Urinary bladder (tissue), 4 donors: Measurements from ENCODE around the gene MAPK10. TPM values are rescaled to one million over a fixed set of nuclear protein-coding genes. Genes with fewer than 3 reads are reported as not detected.
A peak's percentile ranks its signal among the peaks of the same experiment; 100 is the strongest.
"Not testable (repeated sequence)": the region's sequence is repeated elsewhere in the genome, so short reads cannot be mapped to it uniquely, and the experiment has no call there.

ENCODE experiments used
- DNase-seq: peaks from one replicate; pipeline ENCODE4 v3.0.0-alpha.2; 2015; ENCODE audit errors: extremely low spot score
- H3K27ac ChIP-seq: one replicate; pipeline ENCODE4 v1.5.1; 2013; ENCODE audit warnings: low read depth, mild to moderate bottlenecking, moderate library complexity
- H3K36me3 ChIP-seq: one replicate; pipeline ENCODE4 v1.6.1; 2013; ENCODE audit warnings: mild to moderate bottlenecking, moderate library complexity; ENCODE audit not compliant: insufficient read depth
- H3K4me1 ChIP-seq: one replicate; pipeline ENCODE4 v1.6.1; 2013; ENCODE audit warnings: mild to moderate bottlenecking, moderate library complexity; ENCODE audit not compliant: insufficient read depth
- H3K4me3 ChIP-seq: one replicate; pipeline ENCODE4 v1.5.1; 2013; ENCODE audit warnings: low read depth, low read length
- WGBS: extraction: QIAGEN DNeasy Blood & Tissue Kit; methylation state at CpG from one replicate; pipeline ENCODE4 v1.1.7; 2013; 5-methylcytosine and 5-hydroxymethylcytosine counted together
- polyA plus RNA-seq: library from polyadenylated mRNA; stranded (reverse); fragments of 200-250 nt; gene quantifications from one replicate; pipeline ENCODE4 v1.2.3, GENCODE V29; 2013
- total RNA-seq: library from RNA; depleted of rRNA; stranded (reverse); fragments of >200 nt; gene quantifications from one replicate; pipeline ENCODE4 v1.2.3, GENCODE V29; 2014
- donor health status: healthy with polysubstance abuse.
- donor health status: healthy.

The MAPK10 gene
- total and polyA plus RNA-seq, 2 donors, result 15.5 to 247 TPM

DNA sequence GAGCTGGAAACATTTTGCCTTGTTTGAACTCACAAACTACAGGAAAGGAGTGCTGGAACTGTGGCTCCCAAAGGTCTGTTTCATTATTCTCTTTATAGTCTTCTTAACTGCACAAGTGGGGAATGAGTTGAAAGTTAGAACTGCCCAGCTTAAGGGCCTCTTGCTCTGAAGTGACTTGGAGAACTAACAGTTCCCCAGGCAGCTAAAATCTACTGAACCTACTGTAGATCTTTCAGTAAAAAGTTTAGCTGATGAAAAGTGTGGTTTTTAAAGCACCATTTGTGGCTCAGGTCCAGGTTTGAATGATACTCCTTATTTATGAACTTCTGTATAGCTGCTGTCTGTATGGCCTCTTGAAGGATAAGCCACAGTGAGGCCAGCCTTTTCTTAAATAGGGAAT is 353.8 kb downstream of the MAPK10 start:
- no peak for DNase-seq
- Histone ChIP-seq H3K36me3 (no peaks in the 10 kb centered on the region), H3K4me3 (no peak overlapping the region), H3K4me1 (no peaks in the 10 kb centered on the region), H3K27ac (no peak overlapping the region)

DNA sequence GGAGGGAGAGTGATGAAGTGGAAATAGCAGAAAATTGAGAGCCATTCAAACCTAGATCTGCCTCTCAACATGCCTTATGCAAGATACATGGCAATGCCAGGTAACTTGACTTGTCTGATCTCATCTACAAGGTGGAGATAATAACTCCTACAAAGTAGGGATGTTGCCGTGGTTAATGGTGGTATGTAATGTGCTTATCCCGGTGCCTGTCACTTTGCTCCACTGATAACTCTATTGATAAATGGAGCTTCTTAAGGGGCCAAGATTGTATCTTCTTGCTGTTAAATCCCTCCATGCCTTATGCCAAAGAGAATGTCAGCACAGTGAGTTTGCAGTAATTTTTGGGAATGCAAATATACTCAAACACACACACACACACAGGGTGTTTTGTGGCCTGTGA is 355.8 kb downstream of the MAPK10 start:
- DNase-seq, result no peak
- Histone ChIP-seq H3K36me3 (no peaks in the 10 kb centered on the region), H3K4me1 (no peaks in the 10 kb centered on the region), H3K27ac (no peak overlapping the region), H3K4me3 (no peak overlapping the region)
- 72% methylated on average over 2 of the region's 2 CpGs for WGBS

DNA sequence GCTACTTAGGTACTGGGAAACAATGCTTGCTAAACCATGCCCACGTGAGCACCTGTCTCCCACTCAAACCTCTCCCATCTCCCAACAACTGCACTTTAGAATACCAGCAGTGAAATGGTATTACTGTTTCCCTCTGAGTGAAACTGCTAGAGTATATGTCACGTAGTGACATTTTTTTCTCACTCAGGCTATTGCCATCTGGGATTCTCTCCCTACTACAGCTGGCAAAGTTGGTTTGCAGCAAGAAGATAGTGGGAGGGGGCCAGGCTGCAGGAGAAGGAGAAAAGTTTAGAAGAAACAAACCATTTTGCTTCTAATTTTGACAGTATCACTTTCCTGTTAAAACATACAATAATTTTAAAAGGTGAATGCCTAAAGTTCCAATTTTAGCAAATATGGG is 358.3 kb downstream of the MAPK10 start:
- 83% methylated on average over 2 of the region's 2 CpGs for whole genome bisulfite sequencing
- Histone ChIP-seq H3K36me3 (no peaks in the 10 kb centered on the region), H3K4me3 (no peak overlapping the region), H3K27ac (no peak overlapping the region), H3K4me1 (no peaks in the 10 kb centered on the region)
- DNase-seq, result no peak

DNA sequence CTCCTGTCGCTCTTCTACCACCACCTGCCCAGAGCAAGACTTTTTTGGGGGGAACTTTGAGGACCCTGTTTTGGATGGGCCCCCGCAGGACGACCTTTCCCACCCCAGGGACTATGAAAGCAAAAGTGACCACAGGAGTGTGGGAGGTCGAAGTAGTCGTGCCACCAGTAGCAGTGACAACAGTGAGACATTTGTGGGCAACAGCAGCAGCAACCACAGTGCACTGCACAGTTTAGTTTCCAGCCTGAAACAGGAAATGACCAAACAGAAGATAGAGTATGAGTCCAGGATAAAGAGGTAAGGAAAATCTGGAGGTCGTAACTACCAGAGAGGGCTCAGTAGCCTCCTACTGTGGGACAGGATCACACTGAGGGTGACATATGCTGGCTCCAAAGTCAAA is 364.5 kb downstream of the MAPK10 start:
- no peak overlapping the region for H3K27ac ChIP-seq
- no peak for DNase-seq
- H3K4me3 ChIP-seq, result no peak overlapping the region
- H3K36me3 ChIP-seq, result no peaks in the 10 kb centered on the region
- no peaks in the 10 kb centered on the region for H3K4me1 ChIP-seq
- WGBS, result 90% methylated on average over 6 of the region's 6 CpGs

DNA sequence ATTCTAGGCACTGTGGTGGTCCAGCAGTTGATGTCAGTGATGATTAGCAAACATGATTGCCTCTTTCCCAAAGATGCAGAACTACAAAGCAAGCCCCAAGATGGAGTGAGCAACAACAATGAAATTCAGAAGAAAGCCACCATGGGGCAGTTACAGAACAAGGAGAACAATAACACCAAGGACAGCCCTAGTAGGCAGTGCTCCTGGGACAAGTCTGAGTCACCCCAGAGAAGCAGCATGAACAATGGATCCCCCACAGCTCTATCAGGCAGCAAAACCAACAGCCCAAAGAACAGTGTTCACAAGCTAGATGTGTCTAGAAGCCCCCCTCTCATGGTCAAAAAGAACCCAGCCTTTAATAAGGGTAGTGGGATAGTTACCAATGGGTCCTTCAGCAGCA is 365.3 kb downstream of the MAPK10 start:
- Histone ChIP-seq H3K36me3 (no peaks in the 10 kb centered on the region), H3K4me3 (no peak overlapping the region), H3K4me1 (no peaks in the 10 kb centered on the region), H3K27ac (no peak overlapping the region)
- no peak for DNase-seq

DNA sequence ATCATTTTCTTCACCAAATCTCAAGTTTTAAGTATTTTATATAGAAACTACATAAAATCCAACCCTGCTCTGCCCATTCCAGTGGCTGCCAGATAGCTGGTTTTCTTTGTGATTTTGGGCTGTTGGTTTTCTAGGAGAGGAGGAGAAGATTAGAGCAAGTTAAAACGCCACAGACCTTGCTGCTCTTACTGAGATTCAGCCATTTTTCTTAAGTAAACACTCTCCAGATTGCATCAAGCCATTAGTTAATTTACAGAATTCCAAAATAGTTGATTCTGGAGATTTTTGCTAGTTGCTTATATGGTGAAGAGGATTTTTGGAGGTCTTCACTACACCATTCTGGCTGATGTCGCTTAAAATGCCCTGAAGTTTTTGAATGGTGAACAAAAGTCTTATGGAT is 366.2 kb downstream of the MAPK10 start:
- 88% methylated on average over 2 of the region's 2 CpGs for WGBS
- DNase-seq, result no peak
- Histone ChIP-seq H3K4me1 (no peaks in the 10 kb centered on the region), H3K27ac (no peak overlapping the region), H3K36me3 (no peaks in the 10 kb centered on the region), H3K4me3 (no peak overlapping the region)

DNA sequence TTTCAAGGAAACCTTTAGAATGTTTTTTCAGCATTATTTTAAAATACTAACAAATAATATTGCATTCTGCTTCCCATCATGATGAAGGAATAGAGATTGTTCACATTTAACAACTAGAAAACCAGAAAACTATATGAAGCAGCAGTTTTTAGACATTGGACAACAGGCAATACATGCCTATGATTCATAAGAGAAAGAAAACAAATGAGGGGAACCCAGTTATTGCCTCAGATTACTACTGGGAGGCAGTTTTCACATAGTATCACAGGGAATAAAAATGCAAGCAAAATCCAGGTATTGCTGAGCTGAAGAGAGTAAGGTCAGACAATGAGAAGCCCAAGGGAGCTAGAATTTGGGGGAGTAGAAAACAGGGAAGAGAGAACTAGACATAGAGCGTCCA is 373.6 kb downstream of the MAPK10 start:
- 94% methylated on average over 1 of the region's 1 CpG for WGBS

DNA sequence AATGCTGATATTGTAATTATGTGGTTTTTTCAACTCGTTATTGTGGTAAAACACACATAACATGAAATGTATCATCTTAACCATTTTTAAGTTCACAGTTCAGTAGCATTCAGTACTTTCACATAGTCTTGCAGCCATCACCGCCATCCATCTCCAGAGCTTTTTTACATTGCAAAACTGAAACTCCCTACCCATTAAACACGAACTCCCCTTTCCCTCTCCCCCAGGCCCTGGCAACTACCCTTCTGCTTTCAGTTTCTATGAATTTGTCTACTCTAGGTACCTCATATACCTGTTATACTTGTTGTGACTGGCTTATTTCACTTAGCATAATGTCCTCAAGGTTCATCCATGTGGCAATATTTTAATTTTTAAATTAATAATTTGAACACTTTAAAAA is 380.6 kb downstream of the MAPK10 start:
- DNase-seq, result no peak
- H3K4me3 ChIP-seq, result no peak overlapping the region
- no peaks in the 10 kb centered on the region for H3K4me1 ChIP-seq
- no peak overlapping the region for H3K27ac ChIP-seq
- H3K36me3 ChIP-seq, result no peaks in the 10 kb centered on the region
- 80% methylated on average over 3 of the region's 3 CpGs for WGBS

More for the DNA sequence above, 373.6 kb downstream of the MAPK10 start:
- H3K4me1 ChIP-seq, result no peaks in the 10 kb centered on the region
- no peak overlapping the region for H3K27ac ChIP-seq
- H3K36me3 ChIP-seq, result no peaks in the 10 kb centered on the region
- DNase-seq, result no peak
- H3K4me3 ChIP-seq, result no peak overlapping the region

DNA sequence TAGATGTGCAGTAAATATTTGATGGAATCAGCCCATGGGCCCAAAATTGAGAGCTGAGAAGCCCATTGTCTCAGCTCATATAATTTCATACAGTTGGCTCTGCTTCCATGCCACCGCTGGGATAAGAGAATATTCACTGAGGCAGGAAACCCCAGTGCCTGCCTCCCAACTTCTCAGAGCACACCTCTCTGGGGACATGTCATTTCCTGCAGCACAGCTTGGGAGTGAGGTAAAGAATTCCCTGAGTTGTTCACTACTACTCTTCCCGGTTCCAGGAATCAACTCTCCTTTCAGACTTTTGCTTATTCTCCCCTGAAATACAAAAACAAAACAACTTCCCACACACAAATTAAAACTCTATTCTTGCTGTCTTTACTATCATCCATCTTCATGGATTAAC is 389.3 kb downstream of the MAPK10 start:
- no peak overlapping the region for H3K27ac ChIP-seq
- no peak overlapping the region for H3K4me3 ChIP-seq
- no peak for DNase-seq
- H3K36me3 ChIP-seq, result no peaks in the 10 kb centered on the region
- no peaks in the 10 kb centered on the region for H3K4me1 ChIP-seq
- 68% methylated on average over 2 of the region's 2 CpGs for WGBS

DNA sequence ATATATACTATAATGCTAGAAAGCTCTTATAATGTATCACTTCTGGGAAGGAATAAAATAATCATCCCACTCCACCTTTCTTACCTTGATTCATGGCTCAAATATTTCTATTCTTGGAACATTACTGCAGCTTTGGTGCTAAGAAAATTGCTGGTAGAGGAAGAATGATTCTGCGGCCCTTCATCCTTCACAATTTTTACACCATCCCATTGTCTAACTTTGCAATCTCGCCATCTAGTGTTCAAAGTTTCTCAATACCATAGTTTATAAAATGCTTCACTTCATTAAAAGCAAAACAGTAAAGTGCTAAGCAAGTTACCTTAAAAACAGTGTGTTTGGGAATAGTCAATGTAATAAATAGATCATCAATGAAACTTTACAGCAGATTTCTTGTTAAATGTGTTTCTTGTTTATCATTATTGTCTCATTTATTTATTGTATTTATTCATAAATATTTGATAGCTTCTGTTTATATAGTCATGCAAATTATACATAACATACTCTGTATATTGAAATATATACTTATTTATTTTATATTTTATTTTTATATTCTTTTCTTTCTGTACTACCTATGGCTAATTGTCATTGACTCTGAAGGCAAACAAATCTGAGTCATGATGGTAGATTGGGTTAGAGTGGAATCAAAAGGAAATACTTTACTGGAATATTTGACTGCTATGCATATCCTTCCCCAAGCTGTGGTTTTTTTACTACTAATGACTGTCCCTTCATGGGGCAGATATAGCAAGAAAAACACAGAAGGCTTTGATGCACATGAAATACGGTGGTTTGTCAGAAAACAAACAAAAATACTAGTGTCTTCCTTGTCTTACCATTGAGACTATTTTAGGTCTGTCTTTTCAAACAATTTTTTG is 390.7 kb downstream of the MAPK10 start:
- Histone ChIP-seq H3K27ac (no peak overlapping the region), H3K4me3 (no peak overlapping the region), H3K4me1 (no peaks in the 10 kb centered on the region), H3K36me3 (no peaks in the 10 kb centered on the region)
- DNase-seq, result peak; percentile 45
- 42% methylated on average over 3 of the region's 3 CpGs for WGBS

DNA sequence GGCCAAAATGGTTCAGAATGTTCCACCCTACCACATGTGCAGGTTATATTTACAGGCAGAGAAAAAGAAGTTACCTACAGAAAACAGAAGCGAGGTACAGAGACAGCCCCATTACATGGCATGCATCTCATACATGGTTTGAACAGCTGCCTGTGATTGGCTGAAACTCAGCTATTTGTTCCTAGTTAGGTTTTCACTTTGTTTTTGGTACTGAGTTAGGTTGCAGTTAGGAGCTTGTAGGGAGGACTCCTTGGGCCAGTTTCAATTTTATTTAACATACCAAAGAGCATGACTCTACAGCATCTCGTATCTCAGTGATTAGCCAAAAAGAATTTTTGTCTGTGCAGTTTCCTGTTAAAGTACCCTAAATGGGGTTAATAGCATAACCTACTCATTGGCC is 392.0 kb downstream of the MAPK10 start:
- no peak overlapping the region for H3K27ac ChIP-seq
- no peaks in the 10 kb centered on the region for H3K36me3 ChIP-seq
- WGBS, result 79% methylated on average over 2 of the region's 2 CpGs

DNA sequence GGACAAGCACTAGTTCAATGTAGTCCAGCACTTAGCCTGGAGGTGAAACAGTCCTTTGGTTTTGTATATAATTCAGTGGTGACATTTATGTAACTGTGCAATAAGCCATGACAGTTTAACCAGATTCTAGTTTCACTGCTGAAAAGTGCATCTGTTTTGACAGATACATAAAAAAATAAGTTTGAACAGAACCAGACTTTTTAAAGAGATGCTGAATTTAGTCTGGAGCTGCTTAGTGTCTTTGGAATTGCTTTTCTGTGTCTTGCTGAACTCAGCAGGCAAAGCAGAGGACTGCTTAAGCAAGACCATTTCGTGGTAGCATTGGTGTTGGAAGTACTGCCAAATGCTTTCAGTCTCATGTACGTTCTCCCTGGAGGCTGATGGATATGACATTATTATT is 393.5 kb downstream of the MAPK10 start:
- peak; percentile 8 for DNase-seq
- no peaks in the 10 kb centered on the region for H3K36me3 ChIP-seq
- no peak overlapping the region for H3K4me3 ChIP-seq
- H3K4me1 ChIP-seq, result no peaks in the 10 kb centered on the region
- H3K27ac ChIP-seq, result no peak overlapping the region
- WGBS, result 24% methylated on average over 2 of the region's 2 CpGs

More for the DNA sequence above, 392.0 kb downstream of the MAPK10 start:
- no peaks in the 10 kb centered on the region for H3K4me1 ChIP-seq
- no peak for DNase-seq
- H3K4me3 ChIP-seq, result no peak overlapping the region

DNA sequence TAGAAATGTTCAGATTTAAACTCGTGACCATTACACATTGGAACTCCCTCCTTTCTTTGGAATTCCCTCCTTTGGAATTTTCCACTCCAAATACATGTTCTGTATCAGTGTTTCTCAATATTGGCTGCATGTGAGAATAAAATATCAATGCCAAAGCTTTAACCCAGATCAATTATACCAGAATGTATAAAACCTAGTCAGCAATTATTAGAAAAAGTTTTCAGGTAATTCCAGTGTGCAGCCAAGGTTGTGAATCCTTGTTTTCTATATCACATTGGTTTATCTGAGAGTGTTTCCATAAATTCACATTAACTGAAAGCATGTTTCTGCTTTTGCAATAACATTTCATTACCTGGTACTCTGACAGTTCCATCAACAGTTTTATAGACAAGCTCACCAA is 394.3 kb downstream of the MAPK10 start:
- WGBS, result 85% methylated on average over 1 of the region's 1 CpG
- no peaks in the 10 kb centered on the region for H3K4me1 ChIP-seq
- H3K36me3 ChIP-seq, result no peaks in the 10 kb centered on the region
- H3K27ac ChIP-seq, result no peak overlapping the region
- DNase-seq, result no peak
- no peak overlapping the region for H3K4me3 ChIP-seq

DNA sequence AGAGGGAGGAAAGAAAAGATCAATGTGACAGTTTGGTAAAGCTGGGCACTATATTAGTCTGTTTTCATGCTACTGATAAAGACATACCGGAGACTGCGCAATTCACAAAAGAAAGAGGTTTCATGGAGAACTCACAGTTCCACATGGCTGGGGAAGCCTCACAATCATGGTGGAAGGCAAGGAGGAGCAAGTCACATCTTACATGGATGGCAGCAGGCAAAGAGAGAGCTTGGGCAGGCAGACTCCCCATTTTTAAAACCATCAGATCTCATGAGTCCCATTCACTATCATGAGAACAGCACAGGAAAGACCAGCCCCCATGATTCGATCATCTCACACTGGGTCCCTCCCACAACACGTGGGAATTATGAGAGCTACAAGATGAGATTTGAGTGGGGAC is 394.8 kb downstream of the MAPK10 start:
- H3K4me3 ChIP-seq, H3K27ac ChIP-seq, DNase-seq, H3K4me1 ChIP-seq, H3K36me3 ChIP-seq: not testable (repeated sequence)
- 96% methylated on average over 4 of the region's 4 CpGs for WGBS

DNA sequence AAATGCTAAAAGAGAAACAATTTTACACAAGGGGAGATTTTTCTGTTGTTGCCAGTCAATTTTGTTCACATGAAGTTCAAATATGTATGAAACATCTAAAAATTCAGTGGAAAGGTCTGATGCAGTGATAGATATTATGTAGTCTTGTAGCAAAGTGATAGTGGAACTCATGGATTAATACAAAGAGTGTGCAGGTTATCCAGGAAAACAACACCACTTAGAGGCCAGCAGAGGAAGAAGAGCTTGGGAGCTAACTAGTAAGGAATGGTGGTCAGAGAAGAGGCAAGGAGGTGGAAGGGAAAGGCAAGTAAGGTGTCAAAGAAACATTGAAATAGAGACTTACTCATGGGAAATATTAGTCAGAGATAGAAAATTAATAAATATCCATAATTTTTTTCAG is 395.6 kb downstream of the MAPK10 start:
- Histone ChIP-seq H3K27ac (no peak overlapping the region), H3K4me3 (no peak overlapping the region), H3K4me1 (no peaks in the 10 kb centered on the region), H3K36me3 (no peaks in the 10 kb centered on the region)
- no peak for DNase-seq
